Measurements from ENCODE around the gene RASD2.

- TF ChIP-seq POLR2AphosphoS5 (IDR thresholded peaks at IDR 0.05; ENCODE audit: borderline replicate concordance, low read depth, low read length) (no peak), EZH2 (IDR thresholded peaks at IDR 0.05) (no peak), FOXP2 (optimal IDR thresholded peaks at IDR 0.05; ENCODE audit: control extremely low read depth, extremely low read length, insufficient read depth) (no peak)
These were observed 1.8 kb upstream of the RASD2 start for GRCh38 chr22:35538801-35539321.

All from SK-N-MC (cell line).